ENCODE data around the gene LIM2.

LIM2 gene

DNA sequence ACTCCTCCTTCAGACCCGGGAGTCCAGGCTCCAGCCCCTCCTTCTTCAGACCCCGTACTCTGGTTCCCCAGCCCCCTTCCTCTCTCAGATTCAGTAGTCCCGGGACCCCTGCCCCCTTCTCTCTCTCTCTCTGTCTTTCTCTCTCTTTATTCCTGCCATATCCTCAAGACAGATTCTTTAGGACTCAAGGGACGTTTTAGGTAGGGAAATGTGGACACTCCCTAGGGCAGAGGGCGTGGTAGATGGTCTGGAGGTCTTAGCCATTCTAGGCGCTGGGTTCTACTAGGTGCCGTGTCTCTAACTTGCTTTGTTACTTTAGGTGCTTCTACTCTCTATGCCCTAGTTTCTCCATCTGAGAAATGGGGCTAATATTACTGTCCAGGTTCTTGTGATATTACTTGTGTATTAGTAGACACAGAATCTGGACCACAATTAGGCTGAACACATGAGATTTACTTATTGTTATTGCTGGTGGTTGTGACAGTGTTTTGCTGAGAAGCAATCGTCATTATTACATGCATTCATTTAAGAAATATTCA, 3.4 kb upstream of the LIM2 start:
- no peak for TF ChIP-seq SIN3A (IDR thresholded peaks at IDR 0.05; ENCODE audit: borderline replicate concordance, insufficient read depth, low read length)
- TF ChIP-seq, protein P1, sequence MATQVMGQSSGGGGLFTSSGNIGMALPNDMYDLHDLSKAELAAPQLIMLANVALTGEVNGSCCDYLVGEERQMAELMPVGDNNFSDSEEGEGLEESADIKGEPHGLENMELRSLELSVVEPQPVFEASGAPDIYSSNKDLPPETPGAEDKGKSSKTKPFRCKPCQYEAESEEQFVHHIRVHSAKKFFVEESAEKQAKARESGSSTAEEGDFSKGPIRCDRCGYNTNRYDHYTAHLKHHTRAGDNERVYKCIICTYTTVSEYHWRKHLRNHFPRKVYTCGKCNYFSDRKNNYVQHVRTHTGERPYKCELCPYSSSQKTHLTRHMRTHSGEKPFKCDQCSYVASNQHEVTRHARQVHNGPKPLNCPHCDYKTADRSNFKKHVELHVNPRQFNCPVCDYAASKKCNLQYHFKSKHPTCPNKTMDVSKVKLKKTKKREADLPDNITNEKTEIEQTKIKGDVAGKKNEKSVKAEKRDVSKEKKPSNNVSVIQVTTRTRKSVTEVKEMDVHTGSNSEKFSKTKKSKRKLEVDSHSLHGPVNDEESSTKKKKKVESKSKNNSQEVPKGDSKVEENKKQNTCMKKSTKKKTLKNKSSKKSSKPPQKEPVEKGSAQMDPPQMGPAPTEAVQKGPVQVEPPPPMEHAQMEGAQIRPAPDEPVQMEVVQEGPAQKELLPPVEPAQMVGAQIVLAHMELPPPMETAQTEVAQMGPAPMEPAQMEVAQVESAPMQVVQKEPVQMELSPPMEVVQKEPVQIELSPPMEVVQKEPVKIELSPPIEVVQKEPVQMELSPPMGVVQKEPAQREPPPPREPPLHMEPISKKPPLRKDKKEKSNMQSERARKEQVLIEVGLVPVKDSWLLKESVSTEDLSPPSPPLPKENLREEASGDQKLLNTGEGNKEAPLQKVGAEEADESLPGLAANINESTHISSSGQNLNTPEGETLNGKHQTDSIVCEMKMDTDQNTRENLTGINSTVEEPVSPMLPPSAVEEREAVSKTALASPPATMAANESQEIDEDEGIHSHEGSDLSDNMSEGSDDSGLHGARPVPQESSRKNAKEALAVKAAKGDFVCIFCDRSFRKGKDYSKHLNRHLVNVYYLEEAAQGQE (IDR thresholded peaks at IDR 0.05; ENCODE audit: insufficient read depth in 1 of 2, low read depth in 2 of 2, low read length in 2 of 2) = no peak
- no peak for TF ChIP-seq TAF1 (IDR thresholded peaks at IDR 0.05; ENCODE audit: borderline replicate concordance, insufficient read depth, low read length)
- TF ChIP-seq POLR2AphosphoS5 (IDR thresholded peaks at IDR 0.05; ENCODE audit: low read depth, low read length) = no peak
- no peak for TF ChIP-seq FOXP2 (optimal IDR thresholded peaks at IDR 0.05; ENCODE audit: borderline replicate concordance, extremely low read depth, extremely low read length, insufficient read depth)

DNA sequence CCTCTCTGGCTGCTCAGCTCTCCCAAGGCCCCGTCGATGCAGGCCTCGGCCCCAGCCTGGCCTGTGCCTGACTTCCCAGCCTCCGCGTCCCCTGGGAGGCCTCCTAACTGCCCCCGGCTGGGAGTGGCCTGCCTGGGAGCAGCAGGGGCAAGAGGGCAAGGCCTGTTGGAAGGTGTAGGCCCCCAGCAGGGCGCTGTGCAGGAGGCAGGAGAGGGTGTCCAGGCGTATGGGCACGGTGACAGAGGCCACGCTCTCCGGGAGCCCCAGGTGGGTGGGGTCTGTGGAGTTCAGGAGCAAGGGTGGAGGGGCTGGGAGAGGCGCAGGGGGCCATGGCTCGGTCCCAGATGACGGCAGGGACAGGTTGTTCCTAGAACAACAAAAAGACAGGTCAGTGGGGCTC, 1.4 kb upstream of the LIM2 start:
- TF ChIP-seq POLR2AphosphoS5 (IDR thresholded peaks at IDR 0.05; ENCODE audit: low read depth, low read length) (no peak), SIN3A (IDR thresholded peaks at IDR 0.05; ENCODE audit: borderline replicate concordance, insufficient read depth, low read length) (no peak), TAF1 (IDR thresholded peaks at IDR 0.05; ENCODE audit: borderline replicate concordance, insufficient read depth, low read length) (no peak), FOXP2 (optimal IDR thresholded peaks at IDR 0.05; ENCODE audit: borderline replicate concordance, extremely low read depth, extremely low read length, insufficient read depth) (no peak)
- TF ChIP-seq, protein P1 (IDR thresholded peaks at IDR 0.05; ENCODE audit: insufficient read depth in 1 of 2, low read depth in 2 of 2, low read length in 2 of 2) = no peak

DNA sequence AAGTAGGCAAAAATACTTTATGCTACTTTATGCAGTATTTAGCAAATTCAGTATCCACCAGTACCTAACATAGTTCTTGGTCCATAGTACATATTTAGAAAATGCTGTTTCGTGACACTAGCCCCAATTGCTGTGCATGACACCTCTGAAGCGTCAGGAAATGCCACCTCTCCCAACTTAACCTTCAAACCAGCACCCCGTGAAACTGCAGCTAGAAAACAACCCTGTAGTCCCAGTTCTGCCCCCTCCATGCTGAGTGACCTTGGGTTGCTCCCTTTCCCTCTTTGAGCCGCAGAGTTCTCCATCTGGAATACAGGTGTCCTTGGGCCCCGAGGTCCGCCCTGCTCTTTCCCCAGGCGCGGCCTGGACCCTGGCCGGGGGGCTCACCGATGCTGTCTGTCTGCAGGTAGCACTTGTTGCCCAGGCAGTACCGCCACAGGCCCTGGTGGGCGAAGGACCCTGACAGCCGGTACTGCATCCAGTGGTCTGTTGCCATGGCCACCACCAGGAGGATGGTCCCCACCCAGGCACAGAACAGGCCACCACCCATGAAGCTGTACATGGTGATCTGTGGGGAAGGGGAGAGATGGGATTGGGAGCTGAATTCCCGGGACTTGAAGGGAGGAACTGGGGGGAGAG, 773 bp downstream of the LIM2 start:
- TF ChIP-seq POLR2AphosphoS5 (IDR thresholded peaks at IDR 0.05; ENCODE audit: low read depth, low read length) (no peak), FOXP2 (optimal IDR thresholded peaks at IDR 0.05; ENCODE audit: borderline replicate concordance, extremely low read depth, extremely low read length, insufficient read depth) (no peak), SIN3A (IDR thresholded peaks at IDR 0.05; ENCODE audit: borderline replicate concordance, insufficient read depth, low read length) (no peak), TAF1 (IDR thresholded peaks at IDR 0.05; ENCODE audit: borderline replicate concordance, insufficient read depth, low read length) (no peak)
- TF ChIP-seq, protein P1 (IDR thresholded peaks at IDR 0.05; ENCODE audit: insufficient read depth in 1 of 2, low read depth in 2 of 2, low read length in 2 of 2) = no peak

DNA sequence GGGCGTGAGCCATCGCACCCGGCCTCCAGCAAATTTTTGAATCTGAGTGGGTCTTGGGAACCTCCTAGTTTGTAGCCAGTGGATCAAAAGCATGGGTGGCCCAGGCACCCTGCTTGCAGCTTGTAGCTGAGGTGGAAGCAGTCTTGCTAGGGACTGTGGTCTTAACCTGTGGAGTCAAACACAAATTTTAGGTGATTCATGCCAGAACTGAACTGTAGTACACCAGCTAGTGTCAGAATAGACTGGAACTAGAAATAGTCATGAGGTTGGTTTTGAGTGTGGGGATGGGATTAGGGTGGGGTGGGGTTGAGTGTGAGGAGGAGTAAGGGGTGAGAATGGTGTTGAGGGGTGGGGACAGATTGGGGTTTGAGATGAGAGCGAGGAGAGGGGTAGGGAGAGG, 5.8 kb downstream of the LIM2 start:
- TF ChIP-seq FOXP2 (optimal IDR thresholded peaks at IDR 0.05; ENCODE audit: borderline replicate concordance, extremely low read depth, extremely low read length, insufficient read depth) = no peak
- no peak for TF ChIP-seq POLR2AphosphoS5 (IDR thresholded peaks at IDR 0.05; ENCODE audit: low read depth, low read length)
- TF ChIP-seq, protein P1 (IDR thresholded peaks at IDR 0.05; ENCODE audit: insufficient read depth in 1 of 2, low read depth in 2 of 2, low read length in 2 of 2) = no peak
- TF ChIP-seq SIN3A (IDR thresholded peaks at IDR 0.05; ENCODE audit: borderline replicate concordance, insufficient read depth, low read length) = no peak
- no peak for TF ChIP-seq TAF1 (IDR thresholded peaks at IDR 0.05; ENCODE audit: borderline replicate concordance, insufficient read depth, low read length)
